Measurements from ENCODE around the gene NRXN3.

Gene NRXN3

GRCh38 chr14:79137836-79138235 is 967.7 kb downstream of the NRXN3 start:
- no peak overlapping the region for H3K4me3 ChIP-seq (ENCODE audit: severe bottlenecking)
- no peaks in the 10 kb centered on the region for H3K4me1 ChIP-seq (ENCODE audit: insufficient read depth, poor library complexity, severe bottlenecking)
- TF ChIP-seq, protein P1, sequence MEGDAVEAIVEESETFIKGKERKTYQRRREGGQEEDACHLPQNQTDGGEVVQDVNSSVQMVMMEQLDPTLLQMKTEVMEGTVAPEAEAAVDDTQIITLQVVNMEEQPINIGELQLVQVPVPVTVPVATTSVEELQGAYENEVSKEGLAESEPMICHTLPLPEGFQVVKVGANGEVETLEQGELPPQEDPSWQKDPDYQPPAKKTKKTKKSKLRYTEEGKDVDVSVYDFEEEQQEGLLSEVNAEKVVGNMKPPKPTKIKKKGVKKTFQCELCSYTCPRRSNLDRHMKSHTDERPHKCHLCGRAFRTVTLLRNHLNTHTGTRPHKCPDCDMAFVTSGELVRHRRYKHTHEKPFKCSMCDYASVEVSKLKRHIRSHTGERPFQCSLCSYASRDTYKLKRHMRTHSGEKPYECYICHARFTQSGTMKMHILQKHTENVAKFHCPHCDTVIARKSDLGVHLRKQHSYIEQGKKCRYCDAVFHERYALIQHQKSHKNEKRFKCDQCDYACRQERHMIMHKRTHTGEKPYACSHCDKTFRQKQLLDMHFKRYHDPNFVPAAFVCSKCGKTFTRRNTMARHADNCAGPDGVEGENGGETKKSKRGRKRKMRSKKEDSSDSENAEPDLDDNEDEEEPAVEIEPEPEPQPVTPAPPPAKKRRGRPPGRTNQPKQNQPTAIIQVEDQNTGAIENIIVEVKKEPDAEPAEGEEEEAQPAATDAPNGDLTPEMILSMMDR (IDR thresholded peaks at IDR 0.05; ENCODE audit: poor library complexity, severe bottlenecking): no peak
- DNase-seq (ENCODE audit: low spot score) (no peak), ATAC-seq (ENCODE audit: low read depth) (no peak)
- no peak overlapping the region for H3K27ac ChIP-seq (ENCODE audit: poor library complexity, severe bottlenecking)
- H3K36me3 ChIP-seq (ENCODE audit: low read depth): no peaks in the 10 kb centered on the region
- H3K27me3 ChIP-seq (ENCODE audit: insufficient read depth, poor library complexity, severe bottlenecking): no peaks in the 10 kb centered on the region
- no peaks in the 10 kb centered on the region for H3K9me3 ChIP-seq (ENCODE audit: severe bottlenecking)

- Histone ChIP-seq H3K4me3 (ENCODE audit: severe bottlenecking) (no peak overlapping the region), H3K27me3 (ENCODE audit: insufficient read depth, poor library complexity, severe bottlenecking) (no peaks in the 10 kb centered on the region), H3K4me1 (ENCODE audit: insufficient read depth, poor library complexity, severe bottlenecking) (no peaks in the 10 kb centered on the region), H3K9me3 (ENCODE audit: severe bottlenecking) (no peaks in the 10 kb centered on the region), H3K36me3 (ENCODE audit: low read depth) (no peaks in the 10 kb centered on the region), H3K27ac (ENCODE audit: poor library complexity, severe bottlenecking) (no peak overlapping the region)
- ATAC-seq (ENCODE audit: low read depth) (0 out of 3 replicates have a peak, but pooled peaks have one; percentile 27), DNase-seq (ENCODE audit: low spot score) (no peak)
- TF ChIP-seq, protein P1 (IDR thresholded peaks at IDR 0.05; ENCODE audit: poor library complexity, severe bottlenecking): no peak
These were observed 974.7 kb downstream of the NRXN3 start for GRCh38 chr14:79144896-79145295.

DNA sequence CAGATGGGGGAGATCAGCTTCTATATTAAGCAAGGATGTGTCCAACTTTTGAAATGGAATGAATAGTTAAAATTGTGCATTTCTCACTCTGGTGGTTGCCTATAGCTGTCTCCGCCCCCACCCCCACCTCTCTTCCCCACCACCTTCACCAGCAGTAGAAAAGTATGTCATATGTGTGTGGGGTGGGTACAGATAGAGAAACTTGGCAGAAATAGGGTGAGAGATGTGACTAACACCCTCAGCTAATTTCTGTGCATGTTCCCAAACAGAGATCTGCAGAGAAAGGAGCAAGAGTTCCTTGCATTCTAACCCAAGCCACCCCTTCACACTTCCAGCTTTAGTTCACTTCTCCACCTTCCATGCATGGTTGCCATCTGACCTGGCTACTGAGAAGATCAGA is 980.1 kb downstream of the NRXN3 start:
- H3K9me3 ChIP-seq (ENCODE audit: severe bottlenecking): no peaks in the 10 kb centered on the region
- TF ChIP-seq, protein P1 (IDR thresholded peaks at IDR 0.05; ENCODE audit: poor library complexity, severe bottlenecking): no peak
- no peak for ATAC-seq (ENCODE audit: low read depth)

DNA sequence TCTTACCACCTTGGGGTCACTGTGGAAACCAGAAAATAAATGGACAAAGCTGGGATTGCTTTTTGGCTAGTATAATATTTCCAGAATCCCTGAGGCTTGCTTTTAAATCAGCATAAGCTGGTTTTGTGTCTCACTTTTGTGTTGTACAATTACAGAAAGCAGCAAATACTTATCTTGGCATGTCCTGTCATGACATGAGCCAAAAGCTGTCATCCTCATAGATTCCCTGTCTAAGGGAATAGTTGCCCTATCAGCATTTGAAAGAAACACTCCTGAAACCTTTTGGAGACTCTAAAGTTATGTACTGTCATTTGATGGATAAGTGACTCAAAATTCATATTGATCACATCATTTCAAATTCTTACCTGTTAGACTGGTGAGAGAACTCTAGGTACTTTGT is 987.2 kb downstream of the NRXN3 start:
- no peak overlapping the region for H3K4me3 ChIP-seq (ENCODE audit: severe bottlenecking)
- TF ChIP-seq, protein P1 (IDR thresholded peaks at IDR 0.05; ENCODE audit: poor library complexity, severe bottlenecking): no peak
- H3K27ac ChIP-seq (ENCODE audit: poor library complexity, severe bottlenecking): no peak overlapping the region
- DNase-seq (ENCODE audit: low spot score): no peak
- no peaks in the 10 kb centered on the region for H3K4me1 ChIP-seq (ENCODE audit: insufficient read depth, poor library complexity, severe bottlenecking)
- no peak for ATAC-seq (ENCODE audit: low read depth)
- no peaks in the 10 kb centered on the region for H3K36me3 ChIP-seq (ENCODE audit: low read depth)
- H3K27me3 ChIP-seq (ENCODE audit: insufficient read depth, poor library complexity, severe bottlenecking): peaks cover 2% of the 10 kb centered on the region
- no peaks in the 10 kb centered on the region for H3K9me3 ChIP-seq (ENCODE audit: severe bottlenecking)

More for the DNA sequence above, 980.1 kb downstream of the NRXN3 start:
- Histone ChIP-seq H3K27me3 (ENCODE audit: insufficient read depth, poor library complexity, severe bottlenecking) (peaks cover 2% of the 10 kb centered on the region), H3K36me3 (ENCODE audit: low read depth) (no peaks in the 10 kb centered on the region), H3K27ac (ENCODE audit: poor library complexity, severe bottlenecking) (no peak overlapping the region), H3K4me3 (ENCODE audit: severe bottlenecking) (no peak overlapping the region), H3K4me1 (ENCODE audit: insufficient read depth, poor library complexity, severe bottlenecking) (no peaks in the 10 kb centered on the region)
- DNase-seq (ENCODE audit: low spot score): no peak

DNA sequence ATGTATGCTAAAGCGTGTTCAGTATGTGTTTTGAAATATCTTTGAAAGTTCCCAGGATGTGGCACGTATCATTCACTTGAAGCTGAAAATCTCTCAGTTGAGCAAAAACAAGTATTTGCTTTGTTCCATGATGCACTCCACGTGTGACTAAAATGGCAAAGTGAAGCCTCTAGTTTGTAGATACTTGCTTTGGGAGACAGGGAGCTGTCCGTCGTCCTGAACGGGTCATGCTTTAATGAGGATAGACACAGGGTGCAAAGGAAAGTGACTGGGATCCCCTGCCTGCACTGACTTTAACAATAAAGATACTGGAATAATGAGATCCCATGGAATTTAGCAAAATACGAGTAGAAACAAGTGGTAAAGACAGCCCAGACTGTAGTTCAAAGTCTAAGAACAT is 991.4 kb downstream of the NRXN3 start:
- no peaks in the 10 kb centered on the region for H3K27me3 ChIP-seq (ENCODE audit: insufficient read depth, poor library complexity, severe bottlenecking)
- DNase-seq (ENCODE audit: low spot score) (no peak), ATAC-seq (ENCODE audit: low read depth) (peak; percentile 49; the same call in 2 of the 3 replicates)
- H3K27ac ChIP-seq (ENCODE audit: poor library complexity, severe bottlenecking): no peak overlapping the region
- TF ChIP-seq, protein P1 (IDR thresholded peaks at IDR 0.05; ENCODE audit: poor library complexity, severe bottlenecking): no peak
- H3K9me3 ChIP-seq (ENCODE audit: severe bottlenecking): no peaks in the 10 kb centered on the region
- no peak overlapping the region for H3K4me3 ChIP-seq (ENCODE audit: severe bottlenecking)
- H3K36me3 ChIP-seq (ENCODE audit: low read depth): no peaks in the 10 kb centered on the region
- no peaks in the 10 kb centered on the region for H3K4me1 ChIP-seq (ENCODE audit: insufficient read depth, poor library complexity, severe bottlenecking)

Measured in RWPE2 (cell line).